ENCODE data around the gene ZNF516. TPM values are rescaled to one million over a fixed set of nuclear protein-coding genes. Genes with fewer than 3 reads are reported as not detected.
A peak's percentile ranks its signal among the peaks of the same experiment; 100 is the strongest.

The ZNF516 gene
- total RNA-seq, 1 donor: 16.3 TPM

DNA sequence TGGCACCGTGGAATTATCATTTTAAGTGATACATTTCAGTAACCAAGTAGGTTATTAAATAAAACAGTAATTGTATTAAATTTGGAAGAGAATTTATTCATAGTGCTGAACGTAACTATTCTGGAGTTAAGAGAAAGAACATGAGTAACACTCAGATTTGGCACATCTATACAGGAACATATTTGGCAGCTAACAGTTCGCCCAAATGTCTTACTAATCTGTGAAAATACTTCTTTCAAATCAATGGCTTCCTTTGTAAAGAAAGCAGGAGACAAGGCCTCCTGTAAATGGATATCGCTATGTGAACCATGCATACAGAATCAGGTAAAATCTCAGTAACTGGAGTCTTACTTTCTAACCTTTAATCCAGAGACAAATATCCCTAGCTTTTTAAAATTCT, 64.4 kb downstream of the ZNF516 start:
- H3K4me2 ChIP-seq (ENCODE audit: insufficient read depth, low read length): no peak overlapping the region
- no peak overlapping the region for H3K4me3 ChIP-seq (ENCODE audit: insufficient read depth, low read length)
- no peaks in the 10 kb centered on the region for H3K27me3 ChIP-seq (ENCODE audit: insufficient read depth, low read length)
- H3K9me3 ChIP-seq (ENCODE audit: low read depth, low read length): no peaks in the 10 kb centered on the region
- H3K79me2 ChIP-seq (ENCODE audit: insufficient read depth, low read length): peaks cover 74% of the 10 kb centered on the region
- H4K20me1 ChIP-seq (ENCODE audit: insufficient read depth, low read length): peaks cover 69% of the 10 kb centered on the region
- DNase-seq (ENCODE audit: insufficient read length, low spot score, missing footprints): peak; percentile 94
- H3K4me1 ChIP-seq (ENCODE audit: insufficient read depth, low read length): peaks cover 15% of the 10 kb centered on the region
- H3K36me3 ChIP-seq (ENCODE audit: insufficient read depth, low read length): peaks cover 4% of the 10 kb centered on the region
- TF ChIP-seq, protein P1, sequence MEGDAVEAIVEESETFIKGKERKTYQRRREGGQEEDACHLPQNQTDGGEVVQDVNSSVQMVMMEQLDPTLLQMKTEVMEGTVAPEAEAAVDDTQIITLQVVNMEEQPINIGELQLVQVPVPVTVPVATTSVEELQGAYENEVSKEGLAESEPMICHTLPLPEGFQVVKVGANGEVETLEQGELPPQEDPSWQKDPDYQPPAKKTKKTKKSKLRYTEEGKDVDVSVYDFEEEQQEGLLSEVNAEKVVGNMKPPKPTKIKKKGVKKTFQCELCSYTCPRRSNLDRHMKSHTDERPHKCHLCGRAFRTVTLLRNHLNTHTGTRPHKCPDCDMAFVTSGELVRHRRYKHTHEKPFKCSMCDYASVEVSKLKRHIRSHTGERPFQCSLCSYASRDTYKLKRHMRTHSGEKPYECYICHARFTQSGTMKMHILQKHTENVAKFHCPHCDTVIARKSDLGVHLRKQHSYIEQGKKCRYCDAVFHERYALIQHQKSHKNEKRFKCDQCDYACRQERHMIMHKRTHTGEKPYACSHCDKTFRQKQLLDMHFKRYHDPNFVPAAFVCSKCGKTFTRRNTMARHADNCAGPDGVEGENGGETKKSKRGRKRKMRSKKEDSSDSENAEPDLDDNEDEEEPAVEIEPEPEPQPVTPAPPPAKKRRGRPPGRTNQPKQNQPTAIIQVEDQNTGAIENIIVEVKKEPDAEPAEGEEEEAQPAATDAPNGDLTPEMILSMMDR (IDR thresholded peaks at IDR 0.05; ENCODE audit: extremely low read depth, low read depth, low read length): no peak
- no peak overlapping the region for H2AFZ ChIP-seq (ENCODE audit: low read length)
- H3K27ac ChIP-seq (ENCODE audit: low read depth, low read length): no peak overlapping the region

DNA sequence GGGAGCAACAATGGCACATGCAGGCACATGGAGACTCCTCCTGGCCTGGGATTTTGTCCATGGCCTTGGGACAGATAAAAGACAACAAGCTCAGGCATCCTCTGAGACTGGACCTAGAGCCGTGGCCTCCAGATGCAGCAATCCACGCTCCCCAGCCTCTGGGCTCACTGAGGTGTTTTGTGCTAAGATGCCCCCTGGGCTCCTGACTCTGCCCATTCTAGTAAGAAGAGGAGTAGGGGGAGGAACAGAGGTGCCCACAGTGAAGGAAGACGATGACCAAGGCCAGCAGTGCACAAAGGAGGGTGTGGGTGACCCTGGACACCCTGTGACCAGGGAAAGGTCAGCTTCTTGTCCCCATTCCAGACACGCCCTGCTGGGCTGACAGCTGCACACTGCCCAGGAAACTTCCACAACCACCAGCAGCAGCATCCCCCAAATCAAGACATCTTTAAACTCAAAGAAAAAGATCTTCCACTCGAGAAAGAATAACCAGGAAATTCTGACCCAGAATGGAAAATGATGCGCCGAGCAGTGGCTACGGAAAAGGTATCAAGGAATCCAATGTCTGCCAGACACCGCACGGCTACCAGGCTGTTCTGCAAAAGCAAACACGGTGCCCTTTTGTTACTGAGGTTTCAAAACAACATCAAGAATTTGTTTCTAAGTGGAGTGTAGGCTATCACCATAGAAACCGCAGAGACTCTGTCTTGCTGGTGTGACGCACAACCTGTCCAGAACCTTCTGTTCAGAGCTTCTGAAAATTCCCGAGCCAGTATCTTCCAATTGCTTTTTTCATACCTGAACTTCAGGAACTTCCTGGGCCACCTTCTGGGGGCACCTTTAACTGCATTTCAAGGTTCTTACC, 65.5 kb downstream of the ZNF516 start:
- TF ChIP-seq, protein P1 (IDR thresholded peaks at IDR 0.05; ENCODE audit: extremely low read depth, low read depth, low read length): no peak
- Histone ChIP-seq H3K27me3 (ENCODE audit: insufficient read depth, low read length) (no peaks in the 10 kb centered on the region), H3K36me3 (ENCODE audit: insufficient read depth, low read length) (peaks cover 4% of the 10 kb centered on the region), H3K27ac (ENCODE audit: low read depth, low read length) (no peak overlapping the region), H3K79me2 (ENCODE audit: insufficient read depth, low read length) (peaks cover 76% of the 10 kb centered on the region), H3K9me3 (ENCODE audit: low read depth, low read length) (no peaks in the 10 kb centered on the region), H2AFZ (ENCODE audit: low read length) (no peak overlapping the region), H3K4me3 (ENCODE audit: insufficient read depth, low read length) (no peak overlapping the region), H3K4me1 (ENCODE audit: insufficient read depth, low read length) (peaks cover 15% of the 10 kb centered on the region), H3K4me2 (ENCODE audit: insufficient read depth, low read length) (no peak overlapping the region), H4K20me1 (ENCODE audit: insufficient read depth, low read length) (peaks cover 65% of the 10 kb centered on the region)
- DNase-seq (ENCODE audit: insufficient read length, low spot score, missing footprints): no peak

DNA sequence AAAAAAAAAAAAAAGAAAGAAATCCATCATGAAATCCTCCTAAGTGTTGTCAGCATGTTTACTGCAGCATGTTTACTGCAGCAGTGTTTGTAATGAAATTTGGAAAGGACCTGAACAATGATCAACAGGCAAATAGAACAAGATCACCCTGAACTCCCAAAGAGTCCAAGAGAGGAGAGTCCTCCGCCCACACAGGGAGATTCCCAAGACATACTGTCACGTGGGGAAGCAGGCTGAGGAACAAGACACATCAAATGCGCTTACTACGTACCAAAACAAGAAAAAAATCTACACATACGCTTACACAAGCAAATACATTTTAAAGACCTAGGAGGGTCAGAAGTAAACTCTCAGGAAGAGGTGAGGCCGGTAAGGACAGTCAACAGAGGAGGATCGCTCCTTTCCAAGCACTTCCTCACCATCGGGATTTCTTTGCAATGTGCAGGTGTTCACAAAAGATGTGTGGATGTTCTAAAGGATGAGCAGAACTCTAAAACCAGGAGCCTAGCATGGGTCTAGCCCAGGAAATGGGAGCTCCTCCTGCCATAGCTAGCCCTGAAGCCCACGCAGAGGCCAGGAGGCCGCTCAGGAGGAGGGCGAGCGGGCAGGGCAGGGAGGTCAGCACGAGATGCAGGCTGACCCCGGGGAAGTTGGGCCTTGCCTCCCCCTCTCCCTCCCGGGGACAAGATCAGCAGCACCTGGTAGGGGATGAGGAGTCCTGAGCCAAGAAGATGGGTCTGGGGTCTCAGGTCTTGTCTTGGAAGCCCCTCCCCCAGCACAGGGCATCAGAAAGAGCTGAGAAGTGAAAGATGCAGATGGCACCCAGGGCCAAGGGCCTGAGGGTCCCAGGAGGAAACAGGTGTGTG, 66.4 kb downstream of the ZNF516 start:
- peaks cover 4% of the 10 kb centered on the region for H3K36me3 ChIP-seq (ENCODE audit: insufficient read depth, low read length)
- H3K79me2 ChIP-seq (ENCODE audit: insufficient read depth, low read length): peaks cover 69% of the 10 kb centered on the region
- H3K4me1 ChIP-seq (ENCODE audit: insufficient read depth, low read length): peaks cover 15% of the 10 kb centered on the region
- no peak overlapping the region for H3K4me3 ChIP-seq (ENCODE audit: insufficient read depth, low read length)
- DNase-seq (ENCODE audit: insufficient read length, low spot score, missing footprints): no peak
- H4K20me1 ChIP-seq (ENCODE audit: insufficient read depth, low read length): peaks cover 60% of the 10 kb centered on the region
- no peaks in the 10 kb centered on the region for H3K9me3 ChIP-seq (ENCODE audit: low read depth, low read length)
- H3K27ac ChIP-seq (ENCODE audit: low read depth, low read length): no peak overlapping the region
- no peak overlapping the region for H2AFZ ChIP-seq (ENCODE audit: low read length)
- H3K4me2 ChIP-seq (ENCODE audit: insufficient read depth, low read length): no peak overlapping the region
- H3K27me3 ChIP-seq (ENCODE audit: insufficient read depth, low read length): no peaks in the 10 kb centered on the region
- TF ChIP-seq, protein P1 (IDR thresholded peaks at IDR 0.05; ENCODE audit: extremely low read depth, low read depth, low read length): no peak
